Measurements from ENCODE around the gene HLA-DMB.

The HLA-DMB gene

DNA sequence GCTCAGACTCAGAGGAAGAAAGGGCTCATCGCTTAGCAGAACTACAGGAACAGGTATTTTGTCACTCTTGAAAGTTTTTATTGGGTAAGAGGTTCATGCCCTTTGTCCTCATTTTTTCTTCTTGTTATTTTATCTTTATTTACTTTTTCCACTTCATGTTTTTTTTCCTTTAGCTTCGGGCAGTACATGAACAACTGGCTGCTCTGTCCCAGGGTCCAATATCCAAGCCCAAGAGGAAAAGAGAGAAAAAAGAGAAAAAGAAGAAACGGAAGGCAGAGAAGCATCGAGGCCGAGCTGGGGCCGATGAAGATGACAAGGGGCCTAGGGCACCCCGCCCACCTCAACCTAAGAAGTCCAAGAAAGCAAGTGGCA, 37.1 kb upstream of the HLA-DMB start:
- ATAC-seq: no peak
- TF ChIP-seq BACH2 (CRISPR knock-in tag; IDR thresholded peaks at IDR 0.05; ENCODE audit: borderline replicate concordance): no peak
- TF ChIP-seq ZNF565 (CRISPR knock-in tag; conservative IDR thresholded peaks at IDR 0.05; ENCODE audit: low read depth): no peak
- no peak for TF ChIP-seq ZNF70 (CRISPR knock-in tag; IDR thresholded peaks at IDR 0.05)
- no peak for TF ChIP-seq RARB (CRISPR knock-in tag; IDR thresholded peaks at IDR 0.05)
- TF ChIP-seq TSHZ2 (CRISPR knock-in tag; IDR thresholded peaks at IDR 0.05): no peak
- TF ChIP-seq, protein P1, sequence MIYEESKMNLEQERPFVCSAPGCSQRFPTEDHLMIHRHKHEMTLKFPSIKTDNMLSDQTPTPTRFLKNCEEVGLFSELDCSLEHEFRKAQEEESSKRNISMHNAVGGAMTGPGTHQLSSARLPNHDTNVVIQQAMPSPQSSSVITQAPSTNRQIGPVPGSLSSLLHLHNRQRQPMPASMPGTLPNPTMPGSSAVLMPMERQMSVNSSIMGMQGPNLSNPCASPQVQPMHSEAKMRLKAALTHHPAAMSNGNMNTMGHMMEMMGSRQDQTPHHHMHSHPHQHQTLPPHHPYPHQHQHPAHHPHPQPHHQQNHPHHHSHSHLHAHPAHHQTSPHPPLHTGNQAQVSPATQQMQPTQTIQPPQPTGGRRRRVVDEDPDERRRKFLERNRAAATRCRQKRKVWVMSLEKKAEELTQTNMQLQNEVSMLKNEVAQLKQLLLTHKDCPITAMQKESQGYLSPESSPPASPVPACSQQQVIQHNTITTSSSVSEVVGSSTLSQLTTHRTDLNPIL (CRISPR knock-in tag; IDR thresholded peaks at IDR 0.05; ENCODE audit: low read depth): no peak
- TF ChIP-seq GLIS3 (CRISPR knock-in tag; IDR thresholded peaks at IDR 0.05): no peak
- TF ChIP-seq CSRNP3 (CRISPR knock-in tag; IDR thresholded peaks at IDR 0.05): no peak
- TF ChIP-seq PPARA (CRISPR knock-in tag; IDR thresholded peaks at IDR 0.05; ENCODE audit: borderline replicate concordance): no peak
- TF ChIP-seq CSDC2 (CRISPR knock-in tag; IDR thresholded peaks at IDR 0.05): no peak
- TF ChIP-seq TCF4 (CRISPR knock-in tag; IDR thresholded peaks at IDR 0.05; ENCODE audit: borderline replicate concordance): no peak
- TF ChIP-seq SNAI2 (CRISPR knock-in tag; IDR thresholded peaks at IDR 0.05): no peak
- no peak for TF ChIP-seq ISL1 (CRISPR knock-in tag; IDR thresholded peaks at IDR 0.05)

DNA sequence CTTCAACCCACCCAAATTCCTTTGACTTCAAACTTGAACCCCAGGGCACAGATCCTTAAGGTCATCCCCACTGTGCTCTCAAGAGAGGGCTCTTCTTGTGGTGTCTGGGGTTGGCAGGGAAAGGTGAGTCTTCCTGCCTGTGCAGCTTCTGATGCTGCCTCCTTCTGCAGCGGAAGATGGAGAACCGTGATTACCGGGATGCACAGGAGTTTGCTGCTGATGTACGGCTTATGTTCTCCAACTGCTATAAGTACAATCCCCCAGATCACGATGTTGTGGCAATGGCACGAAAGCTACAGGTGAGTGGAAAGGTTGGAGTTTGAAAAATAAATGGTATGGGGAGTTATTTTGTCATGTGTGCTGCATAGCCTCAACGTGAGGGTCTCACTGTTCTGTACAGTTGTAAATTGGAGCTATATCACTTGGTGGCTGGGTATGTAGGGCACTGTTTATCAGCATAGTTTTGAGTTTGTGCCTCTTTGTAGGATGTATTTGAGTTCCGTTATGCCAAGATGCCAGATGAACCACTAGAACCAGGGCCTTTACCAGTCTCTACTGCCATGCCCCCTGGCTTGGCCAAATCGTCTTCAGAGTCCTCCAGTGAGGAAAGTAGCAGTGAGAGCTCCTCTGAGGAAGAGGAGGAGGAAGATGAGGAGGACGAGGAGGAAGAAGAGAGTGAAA, 36.6 kb upstream of the HLA-DMB start:
- TF ChIP-seq ZFP3 (CRISPR knock-in tag; IDR thresholded peaks at IDR 0.05): no peak
- TF ChIP-seq TOX (CRISPR knock-in tag; IDR thresholded peaks at IDR 0.05; ENCODE audit: borderline replicate concordance): no peak
- no peak for TF ChIP-seq BACH2 (CRISPR knock-in tag; IDR thresholded peaks at IDR 0.05; ENCODE audit: borderline replicate concordance)
- no peak for TF ChIP-seq TSHZ2 (CRISPR knock-in tag; IDR thresholded peaks at IDR 0.05)
- TF ChIP-seq ZC3H10 (CRISPR knock-in tag; IDR thresholded peaks at IDR 0.05): no peak
- TF ChIP-seq ARNTL (CRISPR knock-in tag; IDR thresholded peaks at IDR 0.05; ENCODE audit: borderline replicate concordance, low read depth): no peak
- TF ChIP-seq ISL1 (CRISPR knock-in tag; IDR thresholded peaks at IDR 0.05): no peak
- no peak for TF ChIP-seq ZNF8 (CRISPR knock-in tag; IDR thresholded peaks at IDR 0.05)
- TF ChIP-seq CSDC2 (CRISPR knock-in tag; IDR thresholded peaks at IDR 0.05): no peak
- TF ChIP-seq, protein P1 (CRISPR knock-in tag; IDR thresholded peaks at IDR 0.05; ENCODE audit: low read depth): no peak
- TF ChIP-seq GLIS3 (CRISPR knock-in tag; IDR thresholded peaks at IDR 0.05): no peak
- TF ChIP-seq POU6F1 (CRISPR knock-in tag; IDR thresholded peaks at IDR 0.05; ENCODE audit: borderline replicate concordance, low read depth): no peak
- no peak for TF ChIP-seq ZFP30 (CRISPR knock-in tag; IDR thresholded peaks at IDR 0.05)
- TF ChIP-seq CSRNP3 (CRISPR knock-in tag; IDR thresholded peaks at IDR 0.05): no peak
- no peak for TF ChIP-seq SNAI2 (CRISPR knock-in tag; IDR thresholded peaks at IDR 0.05)
- TF ChIP-seq, protein P2, sequence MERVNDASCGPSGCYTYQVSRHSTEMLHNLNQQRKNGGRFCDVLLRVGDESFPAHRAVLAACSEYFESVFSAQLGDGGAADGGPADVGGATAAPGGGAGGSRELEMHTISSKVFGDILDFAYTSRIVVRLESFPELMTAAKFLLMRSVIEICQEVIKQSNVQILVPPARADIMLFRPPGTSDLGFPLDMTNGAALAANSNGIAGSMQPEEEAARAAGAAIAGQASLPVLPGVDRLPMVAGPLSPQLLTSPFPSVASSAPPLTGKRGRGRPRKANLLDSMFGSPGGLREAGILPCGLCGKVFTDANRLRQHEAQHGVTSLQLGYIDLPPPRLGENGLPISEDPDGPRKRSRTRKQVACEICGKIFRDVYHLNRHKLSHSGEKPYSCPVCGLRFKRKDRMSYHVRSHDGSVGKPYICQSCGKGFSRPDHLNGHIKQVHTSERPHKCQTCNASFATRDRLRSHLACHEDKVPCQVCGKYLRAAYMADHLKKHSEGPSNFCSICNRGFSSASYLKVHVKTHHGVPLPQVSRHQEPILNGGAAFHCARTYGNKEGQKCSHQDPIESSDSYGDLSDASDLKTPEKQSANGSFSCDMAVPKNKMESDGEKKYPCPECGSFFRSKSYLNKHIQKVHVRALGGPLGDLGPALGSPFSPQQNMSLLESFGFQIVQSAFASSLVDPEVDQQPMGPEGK (CRISPR knock-in tag; IDR thresholded peaks at IDR 0.05; ENCODE audit: borderline replicate concordance): no peak
- TF ChIP-seq ESRRG (CRISPR knock-in tag; IDR thresholded peaks at IDR 0.05): no peak
- ATAC-seq: no peak

All from SK-N-SH treated with all-trans-retinoic acid at 6 μM for 48 hours (cell line).